Gastroesophageal sphincter (tissue), 4 donors: ENCODE data around the gene CADM2. TPM values are rescaled to one million over a fixed set of nuclear protein-coding genes. Genes with fewer than 3 reads are reported as not detected.
A peak's percentile ranks its signal among the peaks of the same experiment; 100 is the strongest.
"Not testable (repeated sequence)": the region's sequence is repeated elsewhere in the genome, so short reads cannot be mapped to it uniquely, and the experiment has no call there.

ENCODE experiments used
- ATAC-seq: fragments of 150-250 bp; one replicate; pipeline ENCODE4 v1.9.1; 2016; ENCODE audit warnings: mild to moderate bottlenecking, moderate library complexity
- H3K27ac ChIP-seq, 4 donors: fragments of 200-600 bp; sonication (generic) in 3 of 4; 1 replicate in 3 of 4; 2 replicates in 1 of 4; pipeline ENCODE4 v1.5.1; 2016 to 2019
- H3K27me3 ChIP-seq: fragments of 200-600 bp; sonication (generic); one replicate; pipeline ENCODE4 v1.5.1; 2019
- H3K36me3 ChIP-seq, 2 donors: fragments of 200-600 bp; sonication (generic); one replicate each; pipeline ENCODE4 v1.5.1; 2019; ENCODE audit warnings: control low read depth in 1 of 2
- H3K4me1 ChIP-seq, 3 donors: fragments of 200-600 bp; sonication (generic); 1 replicate in 2 of 3; 2 replicates in 1 of 3; pipeline ENCODE4 v1.5.1; 2016 to 2019; ENCODE audit warnings: control low read depth in 2 of 3
- H3K4me3 ChIP-seq, 2 donors: fragments of 200-600 bp; sonication (generic); one replicate each; pipeline ENCODE4 v1.5.1; 2019; ENCODE audit warnings: mild to moderate bottlenecking in 1 of 2, moderate library complexity in 1 of 2
- H3K9me3 ChIP-seq, 3 donors: fragments of 200-600 bp; sonication (generic); one replicate each; pipeline ENCODE4 v1.5.1; 2017 to 2019; ENCODE audit warnings: control low read depth in 2 of 3
- CTCF ChIP-seq, 4 experiments: fragments of 200-600 bp in 2 of 4; fragments of 450-650 bp in 2 of 4; sonication (generic) in 1 of 4; IDR thresholded peaks; one replicate each; pipeline ENCODE4 v1.5.1; 2017 to 2019; ENCODE audit warnings: antibody characterized with exemption in 4 of 4, mild to moderate bottlenecking in 2 of 4, moderate library complexity in 2 of 4
- EP300 ChIP-seq: sonication (generic); formaldehyde crosslinking; IDR thresholded peaks from one replicate; pipeline ENCODE4 v1.6.1; 2017; ENCODE audit warnings: antibody characterized with exemption, mild to moderate bottlenecking
- POLR2A ChIP-seq, 2 donors: fragments of 450-650 bp; IDR thresholded peaks; one replicate each; pipeline ENCODE4 v1.6.1; 2017; ENCODE audit warnings: antibody characterized with exemption in 2 of 2, mild to moderate bottlenecking in 2 of 2, moderate library complexity in 1 of 2
- POLR2AphosphoS5 ChIP-seq: sonication (generic); formaldehyde crosslinking; IDR thresholded peaks from one replicate; pipeline ENCODE4 v1.6.1; 2017; ENCODE audit warnings: antibody characterized with exemption
- WGBS, 2 donors: methylation state at CpG; one replicate each; pipeline ENCODE4 v1.1.5; 2018; ENCODE audit warnings: low coverage in 1 of 2; 5-methylcytosine and 5-hydroxymethylcytosine counted together
- total RNA-seq, 4 donors: library from RNA; depleted of rRNA; stranded (reverse); fragments of >200 nt; gene quantifications; one replicate each; pipeline ENCODE4 v1.1.0, GENCODE V29; 2016

CADM2 gene
- 10 to 100 TPM in 1 of 4 donors, 1 to 10 TPM in 3; 8.2 to 10.1 (median 9.4) TPM for total RNA-seq

DNA sequence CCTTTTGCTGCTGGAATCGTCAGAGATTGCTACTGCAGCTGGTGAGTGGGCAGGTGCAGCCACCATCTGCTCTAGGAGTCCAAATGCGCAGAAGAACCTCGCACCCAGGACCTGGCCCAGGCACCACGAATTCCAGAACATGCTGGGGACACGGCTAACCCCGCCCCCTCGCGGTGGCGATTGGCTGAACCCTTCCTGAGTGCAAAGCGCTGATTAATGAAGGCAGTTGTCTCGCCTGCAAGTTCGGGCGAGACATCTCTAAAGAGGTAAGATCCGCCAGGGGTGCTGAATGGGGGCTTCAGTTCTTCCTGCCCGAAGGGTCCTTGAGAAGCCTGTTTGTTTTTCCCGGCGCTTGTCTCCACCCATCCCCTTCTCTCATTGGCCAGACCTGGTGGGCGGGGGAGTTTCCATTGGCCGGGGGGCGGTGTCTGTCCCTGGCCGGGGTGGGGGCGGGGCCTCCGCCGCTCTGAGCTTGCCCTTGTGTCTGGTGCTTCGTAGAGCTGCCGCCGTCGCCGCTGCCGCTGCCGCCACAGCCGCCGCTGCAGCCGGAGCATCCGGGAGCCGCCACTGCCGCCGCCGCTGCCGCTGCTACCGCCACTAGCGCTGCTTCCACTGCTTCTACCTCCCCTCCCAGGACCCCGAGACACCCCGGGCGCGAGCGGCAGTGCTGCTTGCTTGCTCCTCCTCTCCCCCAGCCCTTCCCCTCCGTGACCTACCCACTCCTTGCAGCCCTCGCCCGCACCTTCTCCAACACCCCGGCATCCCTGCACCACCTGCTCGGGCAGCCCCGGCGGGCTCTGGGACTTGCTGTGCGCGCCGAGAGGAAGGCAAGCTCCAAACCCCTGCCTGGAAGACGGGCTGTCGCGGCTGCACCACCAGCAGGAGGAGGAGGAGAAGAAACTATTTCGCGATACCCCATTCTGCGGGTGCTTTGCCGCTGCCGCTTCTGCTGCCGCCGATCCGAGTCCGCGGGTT lies at the start of gene CADM2:
TSS of gene CADM2 (plus strand) at position 495 of the 975 bp plus-strand sequence.
- WGBS, 2 donors = 0 to 13% methylated on average over 2 to 3 of the region's 70 CpGs
- Histone ChIP-seq H3K36me3 (no peaks in the 10 kb centered on the region), H3K27me3 (peaks cover 45% of the 10 kb centered on the region), H3K27ac (peak within 1 kb of the TSS in 3 of 4 donors; percentile 59 to 74 (median 73)), H3K4me3 (peak within 1 kb of the TSS; percentile 51 to 65), H3K4me1 (peaks cover 0 to 25% (median 9%) of the 10 kb centered on the region in 3 donors), H3K9me3 (no peaks in the 10 kb centered on the region)
- TF ChIP-seq CTCF (IDR thresholded peaks at IDR 0.05) = peak in 3 of 4 experiments; percentile 15 to 57 (median 22)
- no peak for TF ChIP-seq POLR2AphosphoS5
- peak in 1 of 2 donors; percentile 28 for TF ChIP-seq POLR2A (IDR thresholded peaks at IDR 0.05)
- ATAC-seq = peak; percentile 98

GRCh38 chr3:84918592-84918991 lies 40.2 kb upstream of the CADM2 start:
- not testable (repeated sequence) for H3K4me3 ChIP-seq, H3K27me3 ChIP-seq, H3K27ac ChIP-seq, H3K4me1 ChIP-seq, H3K9me3 ChIP-seq, H3K36me3 ChIP-seq, ATAC-seq
- WGBS, 2 donors = no CpG with 5 or more reads among the region's 33 CpGs

- no peaks in the 10 kb centered on the region for H3K4me1 ChIP-seq
- peaks cover 0 to 6% (median 0%) of the 10 kb centered on the region in 3 donors for H3K9me3 ChIP-seq
- no peaks in the 10 kb centered on the region for H3K36me3 ChIP-seq
- no peak overlapping the region for H3K27ac ChIP-seq
- no peak for ATAC-seq
- no peaks in the 10 kb centered on the region for H3K27me3 ChIP-seq
- TF ChIP-seq POLR2AphosphoS5 = no peak
- TF ChIP-seq EP300 = no peak
- no peak for TF ChIP-seq CTCF (IDR thresholded peaks at IDR 0.05)
- TF ChIP-seq POLR2A (IDR thresholded peaks at IDR 0.05) = no peak
- WGBS, 2 donors = 79 to 84% methylated on average over 3 of the region's 3 CpGs
- H3K4me3 ChIP-seq = no peak overlapping the region
These were observed 36.1 kb upstream of the CADM2 start for GRCh38 chr3:84922682-84923081.

DNA sequence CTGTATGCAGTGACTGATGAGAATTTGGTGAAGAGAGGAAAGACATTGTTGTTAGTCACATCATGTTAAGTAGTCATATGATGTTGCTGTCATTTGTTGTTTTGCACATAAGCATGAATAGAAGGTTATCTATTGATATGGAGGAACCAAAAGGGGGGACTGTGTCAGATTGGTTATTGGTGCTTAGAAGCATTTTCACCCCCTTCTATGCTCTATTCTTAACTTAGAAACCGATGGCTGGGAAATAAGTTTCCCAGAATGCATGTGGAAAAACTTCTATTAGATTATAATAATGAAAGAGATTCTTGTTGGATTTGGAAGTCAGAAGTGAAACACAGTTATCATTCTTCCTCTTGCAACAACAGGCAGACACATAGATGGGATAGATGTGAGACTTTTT lies 33.2 kb upstream of the CADM2 start:
- Histone ChIP-seq H3K36me3 (no peaks in the 10 kb centered on the region), H3K4me3 (no peak overlapping the region), H3K27ac (no peak overlapping the region), H3K27me3 (no peaks in the 10 kb centered on the region), H3K9me3 (no peaks in the 10 kb centered on the region), H3K4me1 (no peaks in the 10 kb centered on the region)
- 50 to 62% methylated on average over 1 of the region's 1 CpG for WGBS, 2 donors
- no peak for ATAC-seq
- TF ChIP-seq POLR2A (IDR thresholded peaks at IDR 0.05) (no peak), EP300 (no peak), CTCF (IDR thresholded peaks at IDR 0.05) (no peak), POLR2AphosphoS5 (no peak)

GRCh38 chr3:84943379-84943778 lies 15.4 kb upstream of the CADM2 start:
- no peak for TF ChIP-seq CTCF (IDR thresholded peaks at IDR 0.05)
- TF ChIP-seq POLR2A (IDR thresholded peaks at IDR 0.05) = no peak
- no peak for TF ChIP-seq EP300
- TF ChIP-seq POLR2AphosphoS5 = no peak

More at GRCh38 chr3:84943379-84943778, 15.4 kb upstream of the CADM2 start:
- ATAC-seq = no peak
- no peaks in the 10 kb centered on the region for H3K36me3 ChIP-seq
- H3K9me3 ChIP-seq = no peaks in the 10 kb centered on the region
- 64 to 71% methylated on average over 4 of the region's 4 CpGs for WGBS, 2 donors
- H3K4me1 ChIP-seq = no peaks in the 10 kb centered on the region
- no peaks in the 10 kb centered on the region for H3K27me3 ChIP-seq
- H3K27ac ChIP-seq = no peak overlapping the region
- no peak overlapping the region for H3K4me3 ChIP-seq
